ENCODE results near the gene DYNLT2. TPM values are rescaled to one million over a fixed set of nuclear protein-coding genes. Genes with fewer than 3 reads are reported as not detected.

The DYNLT2 gene
- total and polyA plus RNA-seq, 2 of the 13 experiments (the other 11 are each of a cell fraction or from before 2014, with no cell fraction given) = 2.1 to 4.3 TPM

DNA sequence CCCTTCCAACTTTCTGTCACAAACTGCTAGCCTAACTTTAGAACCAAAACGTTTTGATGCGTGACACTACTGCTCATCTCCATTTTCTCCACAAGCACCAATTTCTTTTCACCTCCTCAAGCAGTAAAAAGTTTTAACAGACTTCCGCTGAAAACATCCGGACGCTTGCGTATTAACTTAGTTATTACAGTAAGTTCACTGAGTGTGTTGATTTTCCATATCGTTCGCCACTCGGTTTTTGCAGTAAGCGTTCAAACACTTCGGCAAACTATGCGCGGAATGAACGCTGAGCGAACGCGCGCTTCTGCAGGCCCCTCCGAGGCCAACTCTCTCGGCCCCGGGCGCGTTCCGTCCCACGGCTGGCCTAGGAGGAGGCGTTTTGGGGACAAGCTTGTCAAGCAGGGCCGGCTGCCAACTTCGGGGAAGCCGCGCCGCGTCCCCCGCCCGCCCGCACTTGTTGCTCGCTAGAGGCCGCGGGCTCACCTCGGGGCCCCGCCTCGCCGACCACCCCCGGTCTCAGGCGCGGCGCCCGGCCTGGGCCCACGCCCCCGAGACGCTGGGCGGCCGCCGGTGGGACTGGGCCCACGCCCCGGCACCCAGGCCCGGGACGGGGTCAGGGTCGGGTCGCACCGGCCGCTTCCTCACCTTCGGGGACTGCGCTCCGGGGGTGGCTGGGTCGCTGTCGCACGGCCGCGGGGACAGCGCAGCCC lies 28.0 kb downstream of the DYNLT2 start (continued):
- TF ChIP-seq, protein P1, sequence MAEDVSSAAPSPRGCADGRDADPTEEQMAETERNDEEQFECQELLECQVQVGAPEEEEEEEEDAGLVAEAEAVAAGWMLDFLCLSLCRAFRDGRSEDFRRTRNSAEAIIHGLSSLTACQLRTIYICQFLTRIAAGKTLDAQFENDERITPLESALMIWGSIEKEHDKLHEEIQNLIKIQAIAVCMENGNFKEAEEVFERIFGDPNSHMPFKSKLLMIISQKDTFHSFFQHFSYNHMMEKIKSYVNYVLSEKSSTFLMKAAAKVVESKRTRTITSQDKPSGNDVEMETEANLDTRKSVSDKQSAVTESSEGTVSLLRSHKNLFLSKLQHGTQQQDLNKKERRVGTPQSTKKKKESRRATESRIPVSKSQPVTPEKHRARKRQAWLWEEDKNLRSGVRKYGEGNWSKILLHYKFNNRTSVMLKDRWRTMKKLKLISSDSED (CRISPR knock-in tag; IDR thresholded peaks at IDR 0.05) = no peak
- TF ChIP-seq ZNF816 (CRISPR knock-in tag; IDR thresholded peaks at IDR 0.05; ENCODE audit: borderline replicate concordance) (no peak; the same call in 1 of the 2 replicates), SIN3B (IDR thresholded peaks at IDR 0.05; ENCODE audit: low read length) (no peak), MZF1 (CRISPR knock-in tag; IDR thresholded peaks at IDR 0.05; ENCODE audit: borderline replicate concordance) (no peak), KAT7 (CRISPR knock-in tag; IDR thresholded peaks at IDR 0.05; ENCODE audit: borderline replicate concordance) (0 out of 2 replicates have a peak, but pooled peaks have one; percentile 62), ZNF20 (CRISPR knock-in tag; IDR thresholded peaks at IDR 0.05) (no peak), REPIN1 (CRISPR knock-in tag; IDR thresholded peaks at IDR 0.05; ENCODE audit: borderline replicate concordance, low read depth) (no peak), ZNF30 (CRISPR knock-in tag; IDR thresholded peaks at IDR 0.05) (no peak), PRPF4 (IDR thresholded peaks at IDR 0.05; ENCODE audit: low read depth, low read length, poor library complexity, severe bottlenecking) (no peak), ISL2 (CRISPR knock-in tag; IDR thresholded peaks at IDR 0.05) (no peak), NFYB (CRISPR knock-in tag; IDR thresholded peaks at IDR 0.05) (no peak), ZNF205 (CRISPR knock-in tag; IDR thresholded peaks at IDR 0.05) (0 out of 2 replicates have a peak, but pooled peaks have one; percentile 27), ZNF350 (CRISPR knock-in tag; IDR thresholded peaks at IDR 0.05; ENCODE audit: borderline replicate concordance, low read depth) (no peak), ZNF549 (CRISPR knock-in tag; IDR thresholded peaks at IDR 0.05) (no peak), ZNF446 (CRISPR knock-in tag; IDR thresholded peaks at IDR 0.05) (peak; percentile 50; the same call in 1 of the 2 replicates), ZNF878 (CRISPR knock-in tag; IDR thresholded peaks at IDR 0.05) (no peak), NFE2L1 (CRISPR knock-in tag; IDR thresholded peaks at IDR 0.05; ENCODE audit: borderline replicate concordance) (no peak), GABPA (IDR thresholded peaks at IDR 0.05; ENCODE audit: low read depth, low read length) (no peak), GABPA (CRISPR knock-in tag; IDR thresholded peaks at IDR 0.05; ENCODE audit: low read depth) (no peak)
- TF ChIP-seq, protein P2, sequence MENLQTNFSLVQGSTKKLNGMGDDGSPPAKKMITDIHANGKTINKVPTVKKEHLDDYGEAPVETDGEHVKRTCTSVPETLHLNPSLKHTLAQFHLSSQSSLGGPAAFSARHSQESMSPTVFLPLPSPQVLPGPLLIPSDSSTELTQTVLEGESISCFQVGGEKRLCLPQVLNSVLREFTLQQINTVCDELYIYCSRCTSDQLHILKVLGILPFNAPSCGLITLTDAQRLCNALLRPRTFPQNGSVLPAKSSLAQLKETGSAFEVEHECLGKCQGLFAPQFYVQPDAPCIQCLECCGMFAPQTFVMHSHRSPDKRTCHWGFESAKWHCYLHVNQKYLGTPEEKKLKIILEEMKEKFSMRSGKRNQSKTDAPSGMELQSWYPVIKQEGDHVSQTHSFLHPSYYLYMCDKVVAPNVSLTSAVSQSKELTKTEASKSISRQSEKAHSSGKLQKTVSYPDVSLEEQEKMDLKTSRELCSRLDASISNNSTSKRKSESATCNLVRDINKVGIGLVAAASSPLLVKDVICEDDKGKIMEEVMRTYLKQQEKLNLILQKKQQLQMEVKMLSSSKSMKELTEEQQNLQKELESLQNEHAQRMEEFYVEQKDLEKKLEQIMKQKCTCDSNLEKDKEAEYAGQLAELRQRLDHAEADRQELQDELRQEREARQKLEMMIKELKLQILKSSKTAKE (CRISPR knock-in tag; IDR thresholded peaks at IDR 0.05; ENCODE audit: borderline replicate concordance) = no peak
- TF ChIP-seq, protein P3, sequence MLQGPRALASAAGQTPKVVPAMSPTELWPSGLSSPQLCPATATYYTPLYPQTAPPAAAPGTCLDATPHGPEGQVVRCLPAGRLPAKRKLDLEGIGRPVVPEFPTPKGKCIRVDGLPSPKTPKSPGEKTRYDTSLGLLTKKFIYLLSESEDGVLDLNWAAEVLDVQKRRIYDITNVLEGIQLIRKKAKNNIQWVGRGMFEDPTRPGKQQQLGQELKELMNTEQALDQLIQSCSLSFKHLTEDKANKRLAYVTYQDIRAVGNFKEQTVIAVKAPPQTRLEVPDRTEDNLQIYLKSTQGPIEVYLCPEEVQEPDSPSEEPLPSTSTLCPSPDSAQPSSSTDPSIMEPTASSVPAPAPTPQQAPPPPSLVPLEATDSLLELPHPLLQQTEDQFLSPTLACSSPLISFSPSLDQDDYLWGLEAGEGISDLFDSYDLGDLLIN (CRISPR knock-in tag; IDR thresholded peaks at IDR 0.05; ENCODE audit: borderline replicate concordance) = no peak
- TF ChIP-seq, protein P4, sequence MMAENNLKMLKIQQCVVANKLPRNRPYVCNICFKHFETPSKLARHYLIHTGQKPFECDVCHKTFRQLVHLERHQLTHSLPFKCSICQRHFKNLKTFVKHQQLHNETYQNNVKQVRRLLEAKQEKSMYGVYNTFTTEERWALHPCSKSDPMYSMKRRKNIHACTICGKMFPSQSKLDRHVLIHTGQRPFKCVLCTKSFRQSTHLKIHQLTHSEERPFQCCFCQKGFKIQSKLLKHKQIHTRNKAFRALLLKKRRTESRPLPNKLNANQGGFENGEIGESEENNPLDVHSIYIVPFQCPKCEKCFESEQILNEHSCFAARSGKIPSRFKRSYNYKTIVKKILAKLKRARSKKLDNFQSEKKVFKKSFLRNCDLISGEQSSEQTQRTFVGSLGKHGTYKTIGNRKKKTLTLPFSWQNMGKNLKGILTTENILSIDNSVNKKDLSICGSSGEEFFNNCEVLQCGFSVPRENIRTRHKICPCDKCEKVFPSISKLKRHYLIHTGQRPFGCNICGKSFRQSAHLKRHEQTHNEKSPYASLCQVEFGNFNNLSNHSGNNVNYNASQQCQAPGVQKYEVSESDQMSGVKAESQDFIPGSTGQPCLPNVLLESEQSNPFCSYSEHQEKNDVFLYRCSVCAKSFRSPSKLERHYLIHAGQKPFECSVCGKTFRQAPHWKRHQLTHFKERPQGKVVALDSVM (CRISPR knock-in tag; IDR thresholded peaks at IDR 0.05) = no peak
- TF ChIP-seq, protein P5, sequence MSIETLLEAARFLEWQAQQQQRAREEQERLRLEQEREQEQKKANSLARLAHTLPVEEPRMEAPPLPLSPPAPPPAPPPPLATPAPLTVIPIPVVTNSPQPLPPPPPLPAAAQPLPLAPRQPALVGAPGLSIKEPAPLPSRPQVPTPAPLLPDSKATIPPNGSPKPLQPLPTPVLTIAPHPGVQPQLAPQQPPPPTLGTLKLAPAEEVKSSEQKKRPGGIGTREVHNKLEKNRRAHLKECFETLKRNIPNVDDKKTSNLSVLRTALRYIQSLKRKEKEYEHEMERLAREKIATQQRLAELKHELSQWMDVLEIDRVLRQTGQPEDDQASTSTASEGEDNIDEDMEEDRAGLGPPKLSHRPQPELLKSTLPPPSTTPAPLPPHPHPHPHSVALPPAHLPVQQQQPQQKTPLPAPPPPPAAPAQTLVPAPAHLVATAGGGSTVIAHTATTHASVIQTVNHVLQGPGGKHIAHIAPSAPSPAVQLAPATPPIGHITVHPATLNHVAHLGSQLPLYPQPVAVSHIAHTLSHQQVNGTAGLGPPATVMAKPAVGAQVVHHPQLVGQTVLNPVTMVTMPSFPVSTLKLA (IDR thresholded peaks at IDR 0.05) = no peak

Measured in HepG2 (cell line).